ENCODE results near the gene ANKRD9.

GRCh38 chr14:102493585-102493984, 16.0 kb downstream of the ANKRD9 start:
- TF ChIP-seq EP300 (IDR thresholded peaks at IDR 0.05): no peak
- no peak for TF ChIP-seq POLR2AphosphoS5 (IDR thresholded peaks at IDR 0.05)
- no peak for TF ChIP-seq POLR2A (IDR thresholded peaks at IDR 0.05)
- TF ChIP-seq CTCF (IDR thresholded peaks at IDR 0.05): no peak

Measured in upper lobe of left lung (tissue), 4 donors.